ENCODE measurements around the gene TRABD. TPM values are rescaled to one million over a fixed set of nuclear protein-coding genes. Genes with fewer than 3 reads are reported as not detected.

TRABD gene
- total RNA-seq, 2 donors from 2014 or later, result 82.8 to 110 TPM

- no peaks in the 10 kb centered on the region for H3K27me3 ChIP-seq
- no peaks in the 10 kb centered on the region for H3K36me3 ChIP-seq (replicated peaks in 1 of 2; ENCODE audit: insufficient read depth in 1 of 2, low read depth in 2 of 2)
- H3K4me3 ChIP-seq, result no peak overlapping the region
- peaks cover 15% of the 10 kb centered on the region for H3K4me1 ChIP-seq
- ATAC-seq (no peak), DNase-seq (no peak)
- H3K9me3 ChIP-seq, result no peaks in the 10 kb centered on the region
- WGBS, 2 donors, result 60 to 65% methylated on average over 6 to 17 of the region's 22 CpGs
- no peak overlapping the region for H3K27ac ChIP-seq
- intact Hi-C loops (cut with DNase I), result no loop called here
- TF ChIP-seq POLR2A (IDR thresholded peaks at IDR 0.05), result no peak
- TF ChIP-seq, protein P1, sequence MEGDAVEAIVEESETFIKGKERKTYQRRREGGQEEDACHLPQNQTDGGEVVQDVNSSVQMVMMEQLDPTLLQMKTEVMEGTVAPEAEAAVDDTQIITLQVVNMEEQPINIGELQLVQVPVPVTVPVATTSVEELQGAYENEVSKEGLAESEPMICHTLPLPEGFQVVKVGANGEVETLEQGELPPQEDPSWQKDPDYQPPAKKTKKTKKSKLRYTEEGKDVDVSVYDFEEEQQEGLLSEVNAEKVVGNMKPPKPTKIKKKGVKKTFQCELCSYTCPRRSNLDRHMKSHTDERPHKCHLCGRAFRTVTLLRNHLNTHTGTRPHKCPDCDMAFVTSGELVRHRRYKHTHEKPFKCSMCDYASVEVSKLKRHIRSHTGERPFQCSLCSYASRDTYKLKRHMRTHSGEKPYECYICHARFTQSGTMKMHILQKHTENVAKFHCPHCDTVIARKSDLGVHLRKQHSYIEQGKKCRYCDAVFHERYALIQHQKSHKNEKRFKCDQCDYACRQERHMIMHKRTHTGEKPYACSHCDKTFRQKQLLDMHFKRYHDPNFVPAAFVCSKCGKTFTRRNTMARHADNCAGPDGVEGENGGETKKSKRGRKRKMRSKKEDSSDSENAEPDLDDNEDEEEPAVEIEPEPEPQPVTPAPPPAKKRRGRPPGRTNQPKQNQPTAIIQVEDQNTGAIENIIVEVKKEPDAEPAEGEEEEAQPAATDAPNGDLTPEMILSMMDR (IDR thresholded peaks at IDR 0.05), result no peak
These were observed 7.2 kb upstream of the TRABD start for GRCh38 chr22:50178471-50178864.

DNA sequence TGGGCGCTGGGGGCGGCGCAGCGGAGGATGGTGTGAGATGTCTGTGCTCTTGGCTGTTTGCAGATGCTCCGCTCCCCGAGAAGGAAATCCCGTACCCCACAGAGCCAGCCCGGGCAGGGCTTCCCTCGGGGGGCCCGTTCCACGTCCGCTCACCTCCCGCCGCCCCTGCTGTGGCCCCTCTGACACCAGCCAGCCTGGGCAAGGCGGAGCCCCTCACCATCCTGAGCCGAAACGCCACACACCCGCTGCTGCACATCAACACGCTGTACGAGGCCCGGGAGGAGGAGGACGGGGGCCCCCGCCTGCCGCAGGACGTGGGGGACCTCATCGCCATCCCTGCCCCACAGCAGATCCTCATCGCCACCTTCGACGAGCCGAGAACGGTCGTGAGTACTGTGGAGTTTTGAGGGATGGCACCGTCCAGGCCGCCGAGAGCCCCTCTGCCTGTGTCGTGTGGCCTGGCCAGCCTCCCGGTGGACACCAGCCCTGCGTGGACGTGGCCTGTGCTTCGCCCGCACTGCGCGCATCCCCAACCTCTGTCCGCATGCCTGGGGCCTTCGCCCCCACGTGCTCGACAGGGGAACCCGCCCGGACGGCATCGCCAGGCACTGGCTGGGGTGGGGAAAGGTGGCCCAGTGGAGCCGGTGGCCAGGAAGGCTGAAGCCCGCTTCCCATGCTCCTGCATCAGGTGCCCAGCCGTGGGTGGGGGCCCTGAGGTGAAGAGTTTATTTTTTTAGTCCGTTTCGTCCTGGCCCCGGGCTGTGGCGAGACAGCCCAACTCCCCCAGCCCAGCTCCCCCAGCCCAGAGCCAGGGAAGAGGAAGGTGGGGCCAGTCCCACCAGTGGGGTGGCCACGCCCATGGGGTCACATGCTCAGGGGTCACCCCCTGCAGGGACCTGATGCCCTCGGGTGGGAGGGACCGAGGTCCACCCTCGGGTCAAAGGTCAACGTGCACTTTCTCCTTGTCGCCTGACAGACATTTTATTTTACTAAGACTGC, 6.5 kb upstream of the TRABD start:
- Histone ChIP-seq H3K27me3 (no peaks in the 10 kb centered on the region), H3K4me3 (no peak overlapping the region), H3K4me1 (peaks cover 22% of the 10 kb centered on the region), H3K27ac (no peak overlapping the region), H3K9me3 (no peaks in the 10 kb centered on the region), H3K36me3 (replicated peaks in 1 of 2; ENCODE audit: insufficient read depth in 1 of 2, low read depth in 2 of 2) (no peaks in the 10 kb centered on the region)
- ATAC-seq (no peak), DNase-seq (no peak)
- intact Hi-C loops (cut with DNase I), result no loop called here
- TF ChIP-seq, protein P1 (IDR thresholded peaks at IDR 0.05), result no peak
- TF ChIP-seq POLR2A (IDR thresholded peaks at IDR 0.05), result no peak
- 83 to 85% methylated on average over 8 to 60 of the region's 64 CpGs for WGBS, 2 donors

GRCh38 chr22:50179937-50180726, 5.6 kb upstream of the TRABD start:
- H3K36me3 ChIP-seq (replicated peaks in 1 of 2; ENCODE audit: insufficient read depth in 1 of 2, low read depth in 2 of 2), result no peaks in the 10 kb centered on the region
- H3K4me3 ChIP-seq, result no peak overlapping the region
- TF ChIP-seq, protein P1 (IDR thresholded peaks at IDR 0.05), result no peak
- no peak for TF ChIP-seq POLR2A (IDR thresholded peaks at IDR 0.05)
- no peaks in the 10 kb centered on the region for H3K27me3 ChIP-seq
- no peaks in the 10 kb centered on the region for H3K9me3 ChIP-seq
- WGBS, 2 donors, result 78 to 81% methylated on average over 29 to 39 of the region's 39 CpGs
- peaks cover 30% of the 10 kb centered on the region for H3K4me1 ChIP-seq
- H3K27ac ChIP-seq, result no peak overlapping the region
- no peak for DNase-seq
- no peak for ATAC-seq
- intact Hi-C loops (cut with DNase I), result no loop called here

GRCh38 chr22:50180727-50181521, 4.8 kb upstream of the TRABD start:
- Histone ChIP-seq H3K27me3 (no peaks in the 10 kb centered on the region), H3K27ac (no peak overlapping the region), H3K36me3 (replicated peaks in 1 of 2; ENCODE audit: insufficient read depth in 1 of 2, low read depth in 2 of 2) (no peaks in the 10 kb centered on the region), H3K4me1 (peaks cover 34% of the 10 kb centered on the region), H3K9me3 (no peaks in the 10 kb centered on the region), H3K4me3 (no peak overlapping the region)
- intact Hi-C loops (cut with DNase I), result no loop called here
- DNase-seq (peak in 2 of 4 donors; percentile 11 to 16), ATAC-seq (no peak)
- WGBS, 2 donors, result 92 to 95% methylated on average over 26 to 27 of the region's 27 CpGs
- TF ChIP-seq, protein P1 (IDR thresholded peaks at IDR 0.05), result no peak
- no peak for TF ChIP-seq POLR2A (IDR thresholded peaks at IDR 0.05)
